Measurements from ENCODE around the gene MND1.

MND1 gene

DNA sequence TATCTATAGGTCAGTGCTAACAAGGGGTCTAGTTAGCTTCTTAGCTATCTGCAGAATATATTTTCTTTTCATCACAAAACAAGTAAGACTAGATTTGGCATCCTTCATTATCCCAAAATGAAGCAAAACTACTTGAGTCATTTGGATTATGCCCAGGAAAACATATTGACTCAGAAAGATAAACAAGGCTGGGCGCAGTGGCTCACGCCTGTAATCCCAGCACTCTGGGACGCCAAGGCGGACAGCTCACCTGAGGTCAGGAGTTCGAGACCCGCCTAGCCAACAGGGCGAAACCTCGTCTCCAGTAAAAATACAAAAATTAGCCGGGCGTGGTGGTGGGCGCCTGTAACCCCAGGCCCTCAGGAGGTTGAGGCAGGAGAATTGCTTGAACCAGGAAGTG, 18.0 kb upstream of the MND1 start:
- Histone ChIP-seq H3K27me3 (ENCODE audit: insufficient read depth, low read length) (no peaks in the 10 kb centered on the region), H3K27ac (ENCODE audit: low read depth, low read length) (no peak overlapping the region), H2AFZ (ENCODE audit: low read length, unreplicated experiment) (no peak overlapping the region), H3K4me1 (ENCODE audit: control insufficient read depth, insufficient read depth, low read length, unreplicated experiment) (peaks cover 11% of the 10 kb centered on the region), H3K36me3 (ENCODE audit: insufficient read depth, low read length) (no peaks in the 10 kb centered on the region), H3K4me3 (ENCODE audit: low read depth, low read length) (no peak overlapping the region), H3K79me2 (ENCODE audit: control insufficient read depth, insufficient read depth, low read length, unreplicated experiment) (no peaks in the 10 kb centered on the region)

DNA sequence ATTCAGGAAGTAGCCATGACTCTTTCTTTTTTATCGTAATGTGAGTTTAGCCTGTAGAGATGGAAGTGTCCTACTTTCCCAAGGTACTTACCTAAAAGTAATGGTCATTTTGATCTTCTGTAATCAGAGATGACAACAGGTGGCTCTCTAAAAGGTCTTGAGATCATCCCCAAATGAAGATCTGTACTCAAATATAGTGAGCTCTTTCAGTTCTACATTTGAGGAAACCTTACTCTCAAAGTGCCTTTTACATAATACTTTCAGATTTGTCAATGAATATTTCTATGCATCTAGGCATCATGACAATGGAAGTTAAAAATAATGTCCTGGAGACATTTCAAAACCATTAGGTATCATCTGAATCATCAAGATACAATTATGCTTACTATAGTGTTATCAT, 17.2 kb upstream of the MND1 start:
- Histone ChIP-seq H3K27ac (ENCODE audit: low read depth, low read length) (no peak overlapping the region), H3K4me3 (ENCODE audit: low read depth, low read length) (no peak overlapping the region), H3K4me1 (ENCODE audit: control insufficient read depth, insufficient read depth, low read length, unreplicated experiment) (peaks cover 11% of the 10 kb centered on the region), H3K36me3 (ENCODE audit: insufficient read depth, low read length) (no peaks in the 10 kb centered on the region), H3K79me2 (ENCODE audit: control insufficient read depth, insufficient read depth, low read length, unreplicated experiment) (no peaks in the 10 kb centered on the region), H2AFZ (ENCODE audit: low read length, unreplicated experiment) (no peak overlapping the region), H3K27me3 (ENCODE audit: insufficient read depth, low read length) (no peaks in the 10 kb centered on the region)

DNA sequence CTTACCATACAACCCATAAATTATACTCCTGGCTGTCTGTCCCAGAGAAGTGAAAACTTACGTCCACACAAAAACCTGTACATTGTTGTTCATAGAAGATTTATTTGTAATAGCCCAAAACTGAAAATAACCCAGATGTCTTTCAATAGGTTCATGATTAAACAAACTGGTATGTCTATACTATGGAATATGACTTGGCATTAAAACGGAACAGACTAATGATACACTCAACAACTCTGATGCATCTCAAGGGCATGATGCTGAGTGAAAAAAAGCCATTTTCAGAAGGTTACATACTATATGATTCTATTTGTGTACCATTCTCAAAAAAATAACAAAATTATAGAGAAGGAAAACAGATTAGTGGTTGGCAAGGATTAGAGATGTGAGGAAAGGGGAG, 11.6 kb upstream of the MND1 start:
- no peak overlapping the region for H3K27ac ChIP-seq (ENCODE audit: low read depth, low read length)
- peaks cover 8% of the 10 kb centered on the region for H3K4me1 ChIP-seq (ENCODE audit: control insufficient read depth, insufficient read depth, low read length, unreplicated experiment)
- no peaks in the 10 kb centered on the region for H3K36me3 ChIP-seq (ENCODE audit: insufficient read depth, low read length)
- no peaks in the 10 kb centered on the region for H3K27me3 ChIP-seq (ENCODE audit: insufficient read depth, low read length)
- H3K79me2 ChIP-seq (ENCODE audit: control insufficient read depth, insufficient read depth, low read length, unreplicated experiment), result no peaks in the 10 kb centered on the region
- H3K4me3 ChIP-seq (ENCODE audit: low read depth, low read length), result no peak overlapping the region
- no peak overlapping the region for H2AFZ ChIP-seq (ENCODE audit: low read length, unreplicated experiment)

DNA sequence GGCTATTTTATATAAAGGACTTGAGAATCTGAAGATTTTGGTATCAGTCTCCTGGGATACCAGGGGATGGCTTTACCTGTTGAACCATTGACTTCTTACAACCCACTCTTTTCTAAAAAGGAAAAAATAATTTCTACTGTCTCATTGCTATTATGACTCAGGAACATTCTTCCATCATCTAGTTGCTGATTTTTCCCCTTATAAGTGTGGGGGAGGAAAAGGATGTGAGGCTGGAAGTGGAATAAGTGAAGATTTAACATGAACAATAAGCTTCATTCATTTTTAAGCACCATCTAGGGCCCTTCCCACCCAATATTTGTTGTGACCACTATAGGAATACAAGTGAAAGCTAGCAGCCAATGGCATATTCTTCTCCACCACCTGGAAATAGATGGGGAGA, 10.6 kb upstream of the MND1 start:
- H3K79me2 ChIP-seq (ENCODE audit: control insufficient read depth, insufficient read depth, low read length, unreplicated experiment), result no peaks in the 10 kb centered on the region
- no peak overlapping the region for H3K4me3 ChIP-seq (ENCODE audit: low read depth, low read length)
- H2AFZ ChIP-seq (ENCODE audit: low read length, unreplicated experiment), result no peak overlapping the region
- H3K4me1 ChIP-seq (ENCODE audit: control insufficient read depth, insufficient read depth, low read length, unreplicated experiment), result peaks cover 8% of the 10 kb centered on the region
- H3K36me3 ChIP-seq (ENCODE audit: insufficient read depth, low read length), result no peaks in the 10 kb centered on the region
- no peaks in the 10 kb centered on the region for H3K27me3 ChIP-seq (ENCODE audit: insufficient read depth, low read length)
- no peak overlapping the region for H3K27ac ChIP-seq (ENCODE audit: low read depth, low read length)

DNA sequence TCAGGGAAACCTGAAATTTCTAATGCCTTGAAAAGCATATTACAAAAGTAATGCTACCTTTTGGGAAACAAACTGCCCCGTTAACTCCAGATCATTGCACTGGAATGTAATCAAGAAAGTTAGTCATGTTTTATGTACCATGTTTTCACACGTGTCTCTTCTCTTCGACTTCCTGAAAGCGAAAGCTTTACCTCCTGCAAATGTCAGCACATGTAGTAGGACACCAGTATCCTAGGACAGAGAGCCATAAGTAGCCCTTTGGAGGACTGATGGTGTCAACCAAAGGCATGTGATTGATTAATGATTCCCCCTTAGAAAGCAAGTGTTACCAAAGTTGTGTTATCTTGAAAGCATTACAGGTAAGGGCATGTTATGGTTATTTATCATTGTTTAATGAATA, 8.8 kb upstream of the MND1 start:
- H3K36me3 ChIP-seq (ENCODE audit: insufficient read depth, low read length), result no peaks in the 10 kb centered on the region
- H3K4me3 ChIP-seq (ENCODE audit: low read depth, low read length), result no peak overlapping the region
- H3K4me1 ChIP-seq (ENCODE audit: control insufficient read depth, insufficient read depth, low read length, unreplicated experiment), result peaks cover 8% of the 10 kb centered on the region
- no peak overlapping the region for H2AFZ ChIP-seq (ENCODE audit: low read length, unreplicated experiment)
- no peak overlapping the region for H3K27ac ChIP-seq (ENCODE audit: low read depth, low read length)
- H3K79me2 ChIP-seq (ENCODE audit: control insufficient read depth, insufficient read depth, low read length, unreplicated experiment), result no peaks in the 10 kb centered on the region
- no peaks in the 10 kb centered on the region for H3K27me3 ChIP-seq (ENCODE audit: insufficient read depth, low read length)

DNA sequence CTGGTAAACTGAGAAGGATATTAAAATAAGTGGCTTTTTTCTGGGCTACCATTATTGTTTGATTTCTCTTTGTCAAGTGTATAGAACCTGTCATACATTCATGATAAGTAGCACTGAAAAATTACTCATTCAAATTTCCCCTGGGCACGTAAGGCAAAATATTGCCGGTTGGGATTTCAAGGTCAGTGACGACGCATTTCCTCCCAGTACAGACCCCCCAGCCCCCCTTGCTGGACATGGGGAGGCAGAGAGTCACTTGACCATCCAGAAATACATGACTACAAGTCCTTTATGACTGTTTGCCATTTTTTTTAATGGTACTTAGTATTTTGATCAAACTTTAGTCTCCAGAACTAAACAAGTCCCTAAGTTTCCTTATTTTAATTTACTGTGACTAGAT, 6.8 kb upstream of the MND1 start:
- Histone ChIP-seq H3K27me3 (ENCODE audit: insufficient read depth, low read length) (no peaks in the 10 kb centered on the region), H3K4me3 (ENCODE audit: low read depth, low read length) (no peak overlapping the region), H3K36me3 (ENCODE audit: insufficient read depth, low read length) (no peaks in the 10 kb centered on the region), H3K79me2 (ENCODE audit: control insufficient read depth, insufficient read depth, low read length, unreplicated experiment) (no peaks in the 10 kb centered on the region), H3K27ac (ENCODE audit: low read depth, low read length) (no peak overlapping the region), H2AFZ (ENCODE audit: low read length, unreplicated experiment) (no peak overlapping the region), H3K4me1 (ENCODE audit: control insufficient read depth, insufficient read depth, low read length, unreplicated experiment) (peaks cover 17% of the 10 kb centered on the region)

DNA sequence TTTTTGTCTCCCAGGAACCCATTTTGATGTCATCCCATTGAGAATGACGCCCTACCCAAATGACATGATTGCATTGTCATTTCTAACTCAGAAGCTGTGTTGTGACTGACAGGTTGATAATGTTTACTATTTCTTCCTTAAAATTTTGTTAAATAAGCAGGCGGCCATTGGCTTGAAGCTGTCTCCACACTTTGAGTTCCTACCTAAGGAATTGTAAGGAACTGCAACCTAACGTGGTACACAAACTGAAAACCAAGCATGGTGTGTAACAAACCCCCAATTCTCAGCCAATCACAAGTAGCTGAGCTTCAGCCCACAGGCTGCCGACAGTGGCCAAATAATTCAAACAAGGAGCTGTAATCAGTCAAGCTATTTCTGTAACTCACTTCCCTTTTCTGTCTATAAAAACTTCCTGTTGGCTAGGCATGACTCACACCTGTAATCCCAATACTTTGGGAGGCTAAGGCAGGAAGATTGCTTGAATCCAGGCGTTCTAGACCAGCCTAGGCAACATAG, 2.9 kb upstream of the MND1 start:
- peaks cover 7% of the 10 kb centered on the region for H3K79me2 ChIP-seq (ENCODE audit: control insufficient read depth, insufficient read depth, low read length, unreplicated experiment)
- no peaks in the 10 kb centered on the region for H3K27me3 ChIP-seq (ENCODE audit: insufficient read depth, low read length)
- no peaks in the 10 kb centered on the region for H3K36me3 ChIP-seq (ENCODE audit: insufficient read depth, low read length)
- peaks cover 15% of the 10 kb centered on the region for H3K4me1 ChIP-seq (ENCODE audit: control insufficient read depth, insufficient read depth, low read length, unreplicated experiment)
- H3K4me3 ChIP-seq (ENCODE audit: low read depth, low read length), result no peak overlapping the region
- no peak overlapping the region for H3K27ac ChIP-seq (ENCODE audit: low read depth, low read length)
- H2AFZ ChIP-seq (ENCODE audit: low read length, unreplicated experiment), result no peak overlapping the region

DNA sequence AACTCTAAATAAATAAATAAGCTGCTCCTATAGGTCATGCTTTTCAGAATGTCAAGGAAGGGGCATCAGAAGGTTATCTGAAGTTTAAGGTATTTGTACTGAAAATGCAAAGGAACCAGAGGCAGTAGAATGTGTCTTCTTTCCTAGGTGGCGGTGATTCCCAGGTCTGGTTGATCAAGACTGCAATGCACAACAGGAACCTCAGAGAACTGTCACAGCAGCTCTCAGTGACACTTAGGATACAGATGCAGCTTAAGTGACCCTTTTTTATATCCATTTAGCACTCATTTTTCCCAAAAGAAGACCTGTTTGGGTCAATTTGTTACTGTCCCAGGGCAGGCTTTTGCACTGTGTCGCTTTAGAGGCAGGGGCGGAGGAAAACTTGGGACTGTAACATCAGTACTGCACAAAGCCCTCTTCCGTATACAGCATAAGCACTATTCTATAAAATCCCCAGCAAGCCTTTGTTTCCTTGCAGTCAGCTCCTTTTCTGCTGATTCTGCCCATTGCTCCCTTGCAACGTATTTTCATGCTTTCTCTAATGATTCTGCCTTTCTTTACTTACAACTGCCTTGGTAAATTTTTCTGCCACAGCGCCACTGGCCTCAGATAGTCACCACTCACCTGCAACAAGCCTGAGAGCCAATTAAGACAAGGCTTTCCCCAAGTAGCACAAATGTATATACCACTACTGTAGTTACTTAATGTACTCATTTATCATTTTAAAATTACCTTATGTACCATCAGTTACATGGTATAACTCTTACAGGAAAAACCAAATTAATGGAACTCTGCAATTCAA, 1.5 kb upstream of the MND1 start:
- H3K36me3 ChIP-seq (ENCODE audit: insufficient read depth, low read length), result no peaks in the 10 kb centered on the region
- H3K79me2 ChIP-seq (ENCODE audit: control insufficient read depth, insufficient read depth, low read length, unreplicated experiment), result peaks cover 19% of the 10 kb centered on the region
- no peak overlapping the region for H2AFZ ChIP-seq (ENCODE audit: low read length, unreplicated experiment)
- H3K4me1 ChIP-seq (ENCODE audit: control insufficient read depth, insufficient read depth, low read length, unreplicated experiment), result peaks cover 15% of the 10 kb centered on the region
- no peaks in the 10 kb centered on the region for H3K27me3 ChIP-seq (ENCODE audit: insufficient read depth, low read length)
- H3K4me3 ChIP-seq (ENCODE audit: low read depth, low read length), result no peak overlapping the region
- H3K27ac ChIP-seq (ENCODE audit: low read depth, low read length), result no peak overlapping the region

DNA sequence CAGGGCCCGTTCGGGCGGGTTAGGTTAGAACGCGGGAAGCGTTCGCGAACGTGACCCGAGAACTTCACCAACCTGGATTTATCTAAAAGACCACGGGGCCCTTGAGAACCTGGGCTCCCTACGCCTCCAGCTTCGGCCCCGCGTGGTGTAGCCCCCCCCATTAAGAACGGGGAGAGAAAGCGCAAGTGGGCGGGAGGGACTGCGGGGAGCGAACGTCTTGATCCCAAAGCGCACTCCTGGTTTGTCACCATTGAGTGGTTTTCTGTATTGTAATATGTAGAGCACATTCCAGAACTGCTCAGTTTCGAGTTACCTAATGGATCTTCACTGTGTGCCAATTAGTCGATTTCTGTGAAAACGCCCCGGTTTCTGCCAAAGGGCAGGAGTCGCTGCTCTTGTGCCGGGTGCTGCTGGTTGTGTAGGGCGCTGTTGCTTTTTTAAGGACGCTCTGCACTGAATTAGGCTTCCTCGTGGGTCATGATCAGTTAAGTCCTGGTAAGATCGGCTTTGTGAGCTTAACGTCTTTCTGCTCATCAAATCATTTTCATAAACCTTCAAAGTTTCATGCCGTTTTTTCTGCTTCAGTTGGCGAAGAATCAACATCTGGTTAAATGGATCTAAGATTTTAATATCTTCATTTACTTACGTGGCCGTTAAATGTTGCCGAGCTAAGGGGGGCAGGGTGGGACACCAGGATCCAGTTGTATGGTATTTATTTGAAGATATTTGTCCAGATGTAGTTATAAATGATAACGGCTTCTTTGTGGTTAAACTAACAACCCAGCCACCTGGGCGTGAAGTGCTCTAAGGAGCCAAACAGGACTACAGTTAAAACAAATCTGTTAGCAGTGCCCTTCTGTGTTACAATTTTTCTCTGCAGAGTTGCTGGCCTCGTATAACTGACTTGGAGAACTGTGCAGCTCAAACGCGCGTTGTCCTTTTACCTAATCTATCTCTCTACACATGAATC, 809 bp downstream of the MND1 start:
- peak overlapping the region; percentile 94 for H2AFZ ChIP-seq (ENCODE audit: low read length, unreplicated experiment)
- H3K27me3 ChIP-seq (ENCODE audit: insufficient read depth, low read length), result no peaks in the 10 kb centered on the region
- no peaks in the 10 kb centered on the region for H3K36me3 ChIP-seq (ENCODE audit: insufficient read depth, low read length)
- H3K79me2 ChIP-seq (ENCODE audit: control insufficient read depth, insufficient read depth, low read length, unreplicated experiment), result peaks cover 39% of the 10 kb centered on the region
- H3K4me1 ChIP-seq (ENCODE audit: control insufficient read depth, insufficient read depth, low read length, unreplicated experiment), result peaks cover 15% of the 10 kb centered on the region
- H3K4me3 ChIP-seq (ENCODE audit: low read depth, low read length), result peak overlapping the region; percentile 90
- peak overlapping the region; percentile 42; the same call in 1 of the 2 replicates for H3K27ac ChIP-seq (ENCODE audit: low read depth, low read length)

DNA sequence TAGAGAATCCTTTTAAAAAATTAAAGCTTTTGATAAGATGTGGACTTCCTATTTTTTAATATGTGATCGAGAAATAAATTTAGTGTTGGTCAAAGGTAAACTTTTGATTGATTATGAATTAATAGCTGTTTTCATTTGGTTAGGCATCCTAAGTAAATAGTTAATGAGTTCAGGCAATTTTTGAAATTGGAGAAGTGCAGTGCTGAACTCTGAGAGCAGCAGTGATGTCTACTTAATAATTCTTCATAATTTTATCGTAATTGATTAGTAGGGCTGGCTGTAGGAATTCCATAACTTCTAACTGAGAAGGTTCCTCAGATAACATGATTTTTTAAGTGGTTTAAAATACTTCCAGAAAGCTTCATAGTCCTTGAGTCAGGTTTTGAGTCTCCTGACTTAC, 1.5 kb downstream of the MND1 start:
- peak overlapping the region; percentile 94 for H2AFZ ChIP-seq (ENCODE audit: low read length, unreplicated experiment)
- no peak overlapping the region for H3K27ac ChIP-seq (ENCODE audit: low read depth, low read length)
- H3K4me3 ChIP-seq (ENCODE audit: low read depth, low read length), result peak overlapping the region; percentile 90
- H3K4me1 ChIP-seq (ENCODE audit: control insufficient read depth, insufficient read depth, low read length, unreplicated experiment), result peaks cover 15% of the 10 kb centered on the region
- H3K27me3 ChIP-seq (ENCODE audit: insufficient read depth, low read length), result no peaks in the 10 kb centered on the region
- H3K79me2 ChIP-seq (ENCODE audit: control insufficient read depth, insufficient read depth, low read length, unreplicated experiment), result peaks cover 42% of the 10 kb centered on the region
- H3K36me3 ChIP-seq (ENCODE audit: insufficient read depth, low read length), result no peaks in the 10 kb centered on the region
